HUES64 (cell line): ENCODE results near the gene ZNF385D.
A peak's percentile ranks its signal among the peaks of the same experiment; 100 is the strongest.

Experiments used
- H3K27ac ChIP-seq: 2 replicates; pipeline ENCODE4 v1.7.0; 2013; ENCODE audit warnings: low read depth, low read length, inconsistent platforms
- H3K27me3 ChIP-seq: 2 replicates; pipeline ENCODE4 v1.6.1; 2013; ENCODE audit warnings: mild to moderate bottlenecking, low read length; ENCODE audit not compliant: insufficient read depth
- H3K36me3 ChIP-seq: 2 replicates; pipeline ENCODE4 v1.6.1; 2013; ENCODE audit warnings: mild to moderate bottlenecking, low read length; ENCODE audit not compliant: insufficient read depth
- H3K4me1 ChIP-seq: 2 replicates; pipeline ENCODE4 v1.6.1; 2013; ENCODE audit warnings: mild to moderate bottlenecking, low read length, moderate library complexity; ENCODE audit not compliant: insufficient read depth
- H3K4me3 ChIP-seq: 2 replicates; pipeline ENCODE4 v1.5.1; 2013; ENCODE audit warnings: mild to moderate bottlenecking, low read length, moderate library complexity
- H3K9ac ChIP-seq: 2 replicates; pipeline ENCODE4 v1.6.1; 2013; ENCODE audit warnings: mild to moderate bottlenecking, low read depth, low read length
- H3K9me3 ChIP-seq: 2 replicates; pipeline ENCODE4 v1.6.1; 2013; ENCODE audit warnings: low read depth, low read length; ENCODE audit not compliant: insufficient read depth
- WGBS: fragments of 150-250, 120-280 bp; methylation state at CpG from one replicate; pipeline ENCODE4 v1.1.7; 2013; ENCODE audit warnings: missing lambda C conversion rate; 5-methylcytosine and 5-hydroxymethylcytosine counted together

ZNF385D gene

GRCh38 chr3:21785765-21786437 is 34.9 kb upstream of the ZNF385D start:
- Histone ChIP-seq H3K4me1 (no peaks in the 10 kb centered on the region), H3K4me3 (no peak overlapping the region), H3K27ac (no peak overlapping the region), H3K9ac (no peak overlapping the region), H3K9me3 (no peaks in the 10 kb centered on the region), H3K36me3 (no peaks in the 10 kb centered on the region), H3K27me3 (no peaks in the 10 kb centered on the region)
- 84% methylated on average over 8 of the region's 8 CpGs for WGBS

GRCh38 chr3:21783839-21784238 is 32.8 kb upstream of the ZNF385D start:
- WGBS, result 94% methylated on average over 4 of the region's 4 CpGs
- no peaks in the 10 kb centered on the region for H3K36me3 ChIP-seq
- H3K9ac ChIP-seq, result no peak overlapping the region

GRCh38 chr3:21781355-21781754 is 30.3 kb upstream of the ZNF385D start:
- no peaks in the 10 kb centered on the region for H3K4me1 ChIP-seq
- H3K27ac ChIP-seq, result no peak overlapping the region
- H3K9me3 ChIP-seq, result no peaks in the 10 kb centered on the region
- H3K36me3 ChIP-seq, result no peaks in the 10 kb centered on the region
- H3K4me3 ChIP-seq, result no peak overlapping the region
- H3K9ac ChIP-seq, result no peak overlapping the region
- WGBS, result no CpG with 5 or more reads among the region's 2 CpGs
- H3K27me3 ChIP-seq, result no peaks in the 10 kb centered on the region

More at GRCh38 chr3:21783839-21784238, 32.8 kb upstream of the ZNF385D start:
- no peaks in the 10 kb centered on the region for H3K9me3 ChIP-seq
- H3K27ac ChIP-seq, result no peak overlapping the region
- no peaks in the 10 kb centered on the region for H3K27me3 ChIP-seq
- H3K4me1 ChIP-seq, result no peaks in the 10 kb centered on the region
- no peak overlapping the region for H3K4me3 ChIP-seq

- no peak overlapping the region for H3K4me3 ChIP-seq
- H3K4me1 ChIP-seq, result no peaks in the 10 kb centered on the region
- no peak overlapping the region for H3K9ac ChIP-seq
- no peak overlapping the region for H3K27ac ChIP-seq
- no peaks in the 10 kb centered on the region for H3K36me3 ChIP-seq
- 100% methylated on average over 1 of the region's 1 CpG for WGBS
- no peaks in the 10 kb centered on the region for H3K27me3 ChIP-seq
- H3K9me3 ChIP-seq, result no peaks in the 10 kb centered on the region
Observed at GRCh38 chr3:21779909-21780308, 28.9 kb upstream of the ZNF385D start.

GRCh38 chr3:21778715-21779114 is 27.7 kb upstream of the ZNF385D start:
- no peak overlapping the region for H3K4me3 ChIP-seq
- no CpG with 5 or more reads among the region's 1 CpG for WGBS
- H3K9me3 ChIP-seq, result no peaks in the 10 kb centered on the region

GRCh38 chr3:21777821-21778220 is 26.8 kb upstream of the ZNF385D start:
- Histone ChIP-seq H3K27me3 (no peaks in the 10 kb centered on the region), H3K9me3 (no peaks in the 10 kb centered on the region), H3K9ac (no peak overlapping the region), H3K36me3 (no peaks in the 10 kb centered on the region), H3K4me1 (no peaks in the 10 kb centered on the region), H3K4me3 (no peak overlapping the region), H3K27ac (no peak overlapping the region)
- 98% methylated on average over 2 of the region's 2 CpGs for WGBS

More at GRCh38 chr3:21778715-21779114, 27.7 kb upstream of the ZNF385D start:
- no peak overlapping the region for H3K9ac ChIP-seq
- H3K27me3 ChIP-seq, result no peaks in the 10 kb centered on the region
- no peaks in the 10 kb centered on the region for H3K4me1 ChIP-seq
- H3K27ac ChIP-seq, result no peak overlapping the region
- H3K36me3 ChIP-seq, result no peaks in the 10 kb centered on the region

GRCh38 chr3:21766002-21766401 is 15.0 kb upstream of the ZNF385D start:
- Histone ChIP-seq H3K9ac (no peak overlapping the region), H3K9me3 (no peaks in the 10 kb centered on the region), H3K27me3 (no peaks in the 10 kb centered on the region), H3K4me1 (no peaks in the 10 kb centered on the region), H3K4me3 (no peak overlapping the region), H3K27ac (no peak overlapping the region), H3K36me3 (no peaks in the 10 kb centered on the region)
- WGBS, result 95% methylated on average over 1 of the region's 2 CpGs

GRCh38 chr3:21755896-21756295 is 4.9 kb upstream of the ZNF385D start:
- Histone ChIP-seq H3K4me1 (no peaks in the 10 kb centered on the region), H3K4me3 (no peak overlapping the region), H3K9ac (no peak overlapping the region), H3K9me3 (no peaks in the 10 kb centered on the region), H3K27me3 (no peaks in the 10 kb centered on the region), H3K27ac (no peak overlapping the region), H3K36me3 (no peaks in the 10 kb centered on the region)
- WGBS, result 87% methylated on average over 5 of the region's 5 CpGs

- no peak overlapping the region for H3K27ac ChIP-seq
- H3K36me3 ChIP-seq, result no peaks in the 10 kb centered on the region
- WGBS, result 86% methylated on average over 1 of the region's 1 CpG
- no peak overlapping the region for H3K9ac ChIP-seq
- peaks cover 8% of the 10 kb centered on the region for H3K27me3 ChIP-seq
- no peaks in the 10 kb centered on the region for H3K9me3 ChIP-seq
- peaks cover 7% of the 10 kb centered on the region; the same call in 1 of the 2 replicates for H3K4me1 ChIP-seq
- no peak overlapping the region for H3K4me3 ChIP-seq
Observed at GRCh38 chr3:21754839-21755238, 3.8 kb upstream of the ZNF385D start.

- H3K9me3 ChIP-seq, result no peaks in the 10 kb centered on the region
- peaks cover 18% of the 10 kb centered on the region for H3K27me3 ChIP-seq
- H3K9ac ChIP-seq, result no peak overlapping the region
- H3K4me1 ChIP-seq, result peaks cover 14% of the 10 kb centered on the region; the same call in 1 of the 2 replicates
- H3K36me3 ChIP-seq, result no peaks in the 10 kb centered on the region
- H3K4me3 ChIP-seq, result no peak overlapping the region
- 38% methylated on average over 2 of the region's 3 CpGs for WGBS
- no peak overlapping the region for H3K27ac ChIP-seq
Observed at GRCh38 chr3:21752749-21753347, 1.8 kb upstream of the ZNF385D start.

- Histone ChIP-seq H3K27me3 (peaks cover 18% of the 10 kb centered on the region), H3K4me3 (peak overlapping the region; percentile 76), H3K27ac (no peak overlapping the region), H3K9ac (no peak overlapping the region), H3K4me1 (peaks cover 14% of the 10 kb centered on the region; the same call in 1 of the 2 replicates), H3K36me3 (no peaks in the 10 kb centered on the region), H3K9me3 (no peaks in the 10 kb centered on the region)
- WGBS, result 70% methylated on average over 3 of the region's 6 CpGs
Observed at GRCh38 chr3:21751886-21752285, 876 bp upstream of the ZNF385D start.
